ENCODE measurements around the gene GABARAP.

The GABARAP gene

DNA sequence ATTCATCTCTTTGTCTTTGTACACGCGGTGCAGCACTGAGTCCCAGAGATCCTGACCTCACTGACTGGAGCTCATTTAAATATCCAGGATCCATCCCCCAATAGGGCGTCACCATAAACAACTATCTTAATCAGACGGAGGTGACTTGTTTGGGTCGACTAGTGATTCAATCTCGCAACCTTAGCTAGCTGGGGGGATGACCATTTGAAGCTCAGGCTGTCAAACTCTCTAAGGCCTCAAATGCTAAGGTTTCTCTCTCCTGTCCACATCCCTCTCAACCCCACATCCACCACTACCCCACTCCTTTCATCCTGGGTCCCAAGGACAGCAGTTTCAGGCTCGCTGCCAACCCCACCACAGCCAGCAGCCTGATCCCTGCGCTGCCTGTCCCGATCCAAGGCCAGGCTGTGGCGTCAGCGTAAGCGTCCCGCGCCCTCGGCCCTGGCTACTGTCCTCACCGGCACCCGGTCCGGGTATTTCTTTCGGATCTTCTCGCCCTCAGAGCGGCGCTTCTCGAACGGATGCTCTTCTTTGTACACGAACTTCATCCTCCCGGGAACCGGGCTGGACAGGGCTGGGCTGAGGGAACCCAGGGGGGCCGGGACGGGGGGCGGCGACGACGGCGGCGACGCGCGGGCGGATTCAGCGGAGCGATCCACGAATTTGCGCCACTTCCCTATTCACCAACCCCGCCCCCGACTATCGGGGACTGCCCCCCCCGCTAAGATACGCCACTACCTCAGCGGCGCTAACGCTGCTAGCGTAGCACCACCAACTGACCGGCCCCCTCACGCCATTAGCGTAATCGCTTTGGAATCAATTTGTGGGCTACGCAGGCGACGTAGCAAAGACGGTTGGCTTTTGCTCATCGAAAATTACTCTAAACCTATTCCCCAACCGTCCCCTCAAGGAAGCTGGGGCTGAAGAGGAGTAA, at the start of gene GABARAP (continued):
- no peak for TF ChIP-seq HOXC10 (CRISPR knock-in tag; IDR thresholded peaks at IDR 0.05)
- TF ChIP-seq MYNN (tag by site-specific recombination; IDR thresholded peaks at IDR 0.05; ENCODE audit: borderline replicate concordance) = no peak
- no peak for TF ChIP-seq ZNF777 (tag by site-specific recombination; IDR thresholded peaks at IDR 0.05; ENCODE audit: borderline replicate concordance)
- TF ChIP-seq, protein P1, sequence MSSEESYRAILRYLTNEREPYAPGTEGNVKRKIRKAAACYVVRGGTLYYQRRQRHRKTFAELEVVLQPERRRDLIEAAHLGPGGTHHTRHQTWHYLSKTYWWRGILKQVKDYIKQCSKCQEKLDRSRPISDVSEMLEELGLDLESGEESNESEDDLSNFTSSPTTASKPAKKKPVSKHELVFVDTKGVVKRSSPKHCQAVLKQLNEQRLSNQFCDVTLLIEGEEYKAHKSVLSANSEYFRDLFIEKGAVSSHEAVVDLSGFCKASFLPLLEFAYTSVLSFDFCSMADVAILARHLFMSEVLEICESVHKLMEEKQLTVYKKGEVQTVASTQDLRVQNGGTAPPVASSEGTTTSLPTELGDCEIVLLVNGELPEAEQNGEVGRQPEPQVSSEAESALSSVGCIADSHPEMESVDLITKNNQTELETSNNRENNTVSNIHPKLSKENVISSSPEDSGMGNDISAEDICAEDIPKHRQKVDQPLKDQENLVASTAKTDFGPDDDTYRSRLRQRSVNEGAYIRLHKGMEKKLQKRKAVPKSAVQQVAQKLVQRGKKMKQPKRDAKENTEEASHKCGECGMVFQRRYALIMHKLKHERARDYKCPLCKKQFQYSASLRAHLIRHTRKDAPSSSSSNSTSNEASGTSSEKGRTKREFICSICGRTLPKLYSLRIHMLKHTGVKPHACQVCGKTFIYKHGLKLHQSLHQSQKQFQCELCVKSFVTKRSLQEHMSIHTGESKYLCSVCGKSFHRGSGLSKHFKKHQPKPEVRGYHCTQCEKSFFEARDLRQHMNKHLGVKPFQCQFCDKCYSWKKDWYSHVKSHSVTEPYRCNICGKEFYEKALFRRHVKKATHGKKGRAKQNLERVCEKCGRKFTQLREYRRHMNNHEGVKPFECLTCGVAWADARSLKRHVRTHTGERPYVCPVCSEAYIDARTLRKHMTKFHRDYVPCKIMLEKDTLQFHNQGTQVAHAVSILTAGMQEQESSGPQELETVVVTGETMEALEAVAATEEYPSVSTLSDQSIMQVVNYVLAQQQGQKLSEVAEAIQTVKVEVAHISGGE (tag by site-specific recombination; conservative IDR thresholded peaks at IDR 0.05; ENCODE audit: low read depth) = peak; percentile 78
- no peak for TF ChIP-seq ZNF830 (tag by site-specific recombination; IDR thresholded peaks at IDR 0.05; ENCODE audit: low read depth)
- no peak for TF ChIP-seq ZNF324 (tag by site-specific recombination; IDR thresholded peaks at IDR 0.05)
- no peak for TF ChIP-seq ZNF558 (tag by site-specific recombination; IDR thresholded peaks at IDR 0.05)
- TF ChIP-seq, protein P2, sequence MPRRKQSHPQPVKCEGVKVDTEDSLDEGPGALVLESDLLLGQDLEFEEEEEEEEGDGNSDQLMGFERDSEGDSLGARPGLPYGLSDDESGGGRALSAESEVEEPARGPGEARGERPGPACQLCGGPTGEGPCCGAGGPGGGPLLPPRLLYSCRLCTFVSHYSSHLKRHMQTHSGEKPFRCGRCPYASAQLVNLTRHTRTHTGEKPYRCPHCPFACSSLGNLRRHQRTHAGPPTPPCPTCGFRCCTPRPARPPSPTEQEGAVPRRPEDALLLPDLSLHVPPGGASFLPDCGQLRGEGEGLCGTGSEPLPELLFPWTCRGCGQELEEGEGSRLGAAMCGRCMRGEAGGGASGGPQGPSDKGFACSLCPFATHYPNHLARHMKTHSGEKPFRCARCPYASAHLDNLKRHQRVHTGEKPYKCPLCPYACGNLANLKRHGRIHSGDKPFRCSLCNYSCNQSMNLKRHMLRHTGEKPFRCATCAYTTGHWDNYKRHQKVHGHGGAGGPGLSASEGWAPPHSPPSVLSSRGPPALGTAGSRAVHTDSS (tag by site-specific recombination; IDR thresholded peaks at IDR 0.05) = no peak
- no peak for TF ChIP-seq ZNF561 (tag by site-specific recombination; IDR thresholded peaks at IDR 0.05; ENCODE audit: borderline replicate concordance)
- TF ChIP-seq ZNF138 (tag by site-specific recombination; IDR thresholded peaks at IDR 0.05; ENCODE audit: borderline replicate concordance) = no peak
- TF ChIP-seq, protein P3, sequence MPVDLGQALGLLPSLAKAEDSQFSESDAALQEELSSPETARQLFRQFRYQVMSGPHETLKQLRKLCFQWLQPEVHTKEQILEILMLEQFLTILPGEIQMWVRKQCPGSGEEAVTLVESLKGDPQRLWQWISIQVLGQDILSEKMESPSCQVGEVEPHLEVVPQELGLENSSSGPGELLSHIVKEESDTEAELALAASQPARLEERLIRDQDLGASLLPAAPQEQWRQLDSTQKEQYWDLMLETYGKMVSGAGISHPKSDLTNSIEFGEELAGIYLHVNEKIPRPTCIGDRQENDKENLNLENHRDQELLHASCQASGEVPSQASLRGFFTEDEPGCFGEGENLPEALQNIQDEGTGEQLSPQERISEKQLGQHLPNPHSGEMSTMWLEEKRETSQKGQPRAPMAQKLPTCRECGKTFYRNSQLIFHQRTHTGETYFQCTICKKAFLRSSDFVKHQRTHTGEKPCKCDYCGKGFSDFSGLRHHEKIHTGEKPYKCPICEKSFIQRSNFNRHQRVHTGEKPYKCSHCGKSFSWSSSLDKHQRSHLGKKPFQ (tag by site-specific recombination; IDR thresholded peaks at IDR 0.05) = no peak
- TF ChIP-seq ZNF2 (tag by site-specific recombination; IDR thresholded peaks at IDR 0.05) = peak; percentile 85
- no peak for TF ChIP-seq ZNF266 (tag by site-specific recombination; IDR thresholded peaks at IDR 0.05; ENCODE audit: low read depth)
- no peak for TF ChIP-seq ZNF221 (tag by site-specific recombination; IDR thresholded peaks at IDR 0.05; ENCODE audit: borderline replicate concordance)
- no peak for TF ChIP-seq ZBTB1 (tag by site-specific recombination; IDR thresholded peaks at IDR 0.05)
- TF ChIP-seq, protein P4, sequence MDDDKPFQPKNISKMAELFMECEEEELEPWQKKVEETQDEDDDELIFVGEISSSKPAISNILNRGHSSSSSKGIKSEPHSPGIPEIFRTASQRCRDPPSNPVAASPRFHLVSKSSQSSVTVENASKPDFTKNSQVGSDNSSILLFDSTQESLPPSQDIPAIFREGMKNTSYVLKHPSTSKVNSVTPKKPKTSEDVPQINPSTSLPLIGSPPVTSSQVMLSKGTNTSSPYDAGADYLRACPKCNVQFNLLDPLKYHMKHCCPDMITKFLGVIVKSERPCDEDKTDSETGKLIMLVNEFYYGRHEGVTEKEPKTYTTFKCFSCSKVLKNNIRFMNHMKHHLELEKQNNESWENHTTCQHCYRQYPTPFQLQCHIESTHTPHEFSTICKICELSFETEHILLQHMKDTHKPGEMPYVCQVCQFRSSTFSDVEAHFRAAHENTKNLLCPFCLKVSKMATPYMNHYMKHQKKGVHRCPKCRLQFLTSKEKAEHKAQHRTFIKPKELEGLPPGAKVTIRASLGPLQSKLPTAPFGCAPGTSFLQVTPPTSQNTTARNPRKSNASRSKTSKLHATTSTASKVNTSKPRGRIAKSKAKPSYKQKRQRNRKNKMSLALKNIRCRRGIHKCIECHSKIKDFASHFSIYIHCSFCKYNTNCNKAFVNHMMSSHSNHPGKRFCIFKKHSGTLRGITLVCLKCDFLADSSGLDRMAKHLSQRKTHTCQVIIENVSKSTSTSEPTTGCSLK (tag by site-specific recombination; IDR thresholded peaks at IDR 0.05) = no peak
- peak; percentile 89 for TF ChIP-seq GLIS1 (tag by site-specific recombination; IDR thresholded peaks at IDR 0.05)
- no peak for TF ChIP-seq ZNF514 (tag by site-specific recombination; IDR thresholded peaks at IDR 0.05)
- TF ChIP-seq ZNF155 (tag by site-specific recombination; IDR thresholded peaks at IDR 0.05) = no peak
- TF ChIP-seq SETDB1 (IDR thresholded peaks at IDR 0.05; ENCODE audit: insufficient read length, low read length) = no peak
- peak; percentile 81 for TF ChIP-seq ZNF629 (tag by site-specific recombination; IDR thresholded peaks at IDR 0.05)
- TF ChIP-seq, protein P5, sequence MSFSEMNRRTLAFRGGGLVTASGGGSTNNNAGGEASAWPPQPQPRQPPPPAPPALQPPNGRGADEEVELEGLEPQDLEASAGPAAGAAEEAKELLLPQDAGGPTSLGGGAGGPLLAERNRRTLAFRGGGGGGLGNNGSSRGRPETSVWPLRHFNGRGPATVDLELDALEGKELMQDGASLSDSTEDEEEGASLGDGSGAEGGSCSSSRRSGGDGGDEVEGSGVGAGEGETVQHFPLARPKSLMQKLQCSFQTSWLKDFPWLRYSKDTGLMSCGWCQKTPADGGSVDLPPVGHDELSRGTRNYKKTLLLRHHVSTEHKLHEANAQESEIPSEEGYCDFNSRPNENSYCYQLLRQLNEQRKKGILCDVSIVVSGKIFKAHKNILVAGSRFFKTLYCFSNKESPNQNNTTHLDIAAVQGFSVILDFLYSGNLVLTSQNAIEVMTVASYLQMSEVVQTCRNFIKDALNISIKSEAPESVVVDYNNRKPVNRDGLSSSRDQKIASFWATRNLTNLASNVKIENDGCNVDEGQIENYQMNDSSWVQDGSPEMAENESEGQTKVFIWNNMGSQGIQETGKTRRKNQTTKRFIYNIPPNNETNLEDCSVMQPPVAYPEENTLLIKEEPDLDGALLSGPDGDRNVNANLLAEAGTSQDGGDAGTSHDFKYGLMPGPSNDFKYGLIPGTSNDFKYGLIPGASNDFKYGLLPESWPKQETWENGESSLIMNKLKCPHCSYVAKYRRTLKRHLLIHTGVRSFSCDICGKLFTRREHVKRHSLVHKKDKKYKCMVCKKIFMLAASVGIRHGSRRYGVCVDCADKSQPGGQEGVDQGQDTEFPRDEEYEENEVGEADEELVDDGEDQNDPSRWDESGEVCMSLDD (tag by site-specific recombination; IDR thresholded peaks at IDR 0.05) = peak; percentile 88
- TF ChIP-seq GFI1B (tag by site-specific recombination; IDR thresholded peaks at IDR 0.05) = no peak
